Stimulated activated CD8-positive, alpha-beta memory T cell treated with anti-CD3 and anti-CD28 coated beads, Interleukin-7, amount 100 ng/mL, for 24 hours (primary cell): ENCODE measurements around the gene MED7.

Experiments
- DNase-seq: peaks from one replicate; pipeline ENCODE4 v3.0.0-alpha.2; 2020; ENCODE audit warnings: low read depth

The MED7 gene

GRCh38 chr5:157162919-157163510 is 20.4 kb upstream of the MED7 start:
- DNase-seq: no peak

GRCh38 chr5:157161996-157162395 is 19.3 kb upstream of the MED7 start:
- no peak for DNase-seq

- DNase-seq: no peak
Measured at GRCh38 chr5:157160001-157160400, 17.3 kb upstream of the MED7 start.

GRCh38 chr5:157159209-157159751 is 16.6 kb upstream of the MED7 start:
- DNase-seq: no peak

- DNase-seq: no peak
Measured at GRCh38 chr5:157157293-157157891, 14.7 kb upstream of the MED7 start.

GRCh38 chr5:157155297-157155696 is 12.6 kb upstream of the MED7 start:
- DNase-seq: no peak

GRCh38 chr5:157150995-157151394 is 8.3 kb upstream of the MED7 start:
- DNase-seq: no peak

GRCh38 chr5:157148734-157149615 is 6.3 kb upstream of the MED7 start:
- DNase-seq: peak; percentile 61

GRCh38 chr5:157143127-157143971 is 684 bp upstream of the MED7 start:
- no peak for DNase-seq

GRCh38 chr5:157137691-157138090 is 5.0 kb downstream of the MED7 start:
- no peak for DNase-seq

- DNase-seq: no peak
Measured at GRCh38 chr5:157132281-157132612, 10.4 kb downstream of the MED7 start.

- DNase-seq: no peak
Measured at GRCh38 chr5:157130925-157131324, 11.7 kb downstream of the MED7 start.

- DNase-seq: no peak
Measured at GRCh38 chr5:157121709-157122108, 21.0 kb downstream of the MED7 start.

- DNase-seq: no peak
Measured at GRCh38 chr5:157120102-157120501, 22.6 kb downstream of the MED7 start.

GRCh38 chr5:157116483-157116954 is 26.1 kb downstream of the MED7 start:
- no peak for DNase-seq

- DNase-seq: no peak
Measured at GRCh38 chr5:157115502-157115901, 27.2 kb downstream of the MED7 start.

GRCh38 chr5:157115012-157115411 is 27.7 kb downstream of the MED7 start:
- DNase-seq: no peak

- no peak for DNase-seq
Measured at GRCh38 chr5:157113002-157113401, 29.7 kb downstream of the MED7 start.

- DNase-seq: no peak
Measured at GRCh38 chr5:157109744-157110143, 32.9 kb downstream of the MED7 start.

- DNase-seq: no peak
Measured at GRCh38 chr5:157108976-157109375, 33.7 kb downstream of the MED7 start, which contains the start of gene HAVCR2. HAVCR2 (minus strand) TSS chr5:157109044; CDS start chr5:157108983, 61 bp downstream.

- no peak for DNase-seq
Measured at GRCh38 chr5:157107508-157107907, 35.2 kb downstream of the MED7 start.
